Skeletal muscle tissue (tissue), 4 donors: ENCODE data around the gene PRAMEF18. TPM values are rescaled to one million over a fixed set of nuclear protein-coding genes. Genes with fewer than 3 reads are reported as not detected.
"Not testable (repeated sequence)": the region's sequence is repeated elsewhere in the genome, so short reads cannot be mapped to it uniquely, and the experiment has no call there.

Experiments
- H3K27ac ChIP-seq: one replicate; pipeline ENCODE4 v1.7.0; 2013; ENCODE audit warnings: mild to moderate bottlenecking, low read depth, low read length, inconsistent platforms
- H3K27me3 ChIP-seq, 3 donors: one replicate each; pipeline ENCODE4 v1.7.0; 2013; ENCODE audit warnings: low read length in 3 of 3; ENCODE audit not compliant: control insufficient read depth in 3 of 3, insufficient read depth in 3 of 3
- H3K36me3 ChIP-seq, 3 donors: one replicate each; pipeline ENCODE4 v1.7.0; 2013; ENCODE audit warnings: low read length in 3 of 3; ENCODE audit not compliant: control insufficient read depth in 3 of 3, insufficient read depth in 3 of 3
- H3K4me1 ChIP-seq, 3 donors: one replicate each; pipeline ENCODE4 v1.7.0; 2013; ENCODE audit warnings: low read length in 3 of 3, mild to moderate bottlenecking in 3 of 3; ENCODE audit not compliant: control insufficient read depth in 3 of 3, insufficient read depth in 3 of 3
- H3K4me3 ChIP-seq, 3 donors: one replicate each; pipeline ENCODE4 v1.7.0; 2013; ENCODE audit warnings: low read length in 3 of 3
- H3K9ac ChIP-seq, 3 donors: one replicate each; pipeline ENCODE4 v1.7.0; 2013; ENCODE audit warnings: low read length in 3 of 3, mild to moderate bottlenecking in 3 of 3, moderate library complexity in 2 of 3, low read depth in 1 of 3
- H3K9me3 ChIP-seq, 3 donors: one replicate each; pipeline ENCODE4 v1.7.0; 2013; ENCODE audit warnings: low read length in 3 of 3; ENCODE audit not compliant: control insufficient read depth in 3 of 3
- total RNA-seq: library from RNA; depleted of rRNA; stranded (reverse); fragments of >200 nt; gene quantifications from one replicate; pipeline ENCODE4 v1.2.3, GENCODE V29; 2014
- donor health status: Osteomylitis.

Gene PRAMEF18
- total RNA-seq, 1 donor from 2014 or later = not detected

DNA sequence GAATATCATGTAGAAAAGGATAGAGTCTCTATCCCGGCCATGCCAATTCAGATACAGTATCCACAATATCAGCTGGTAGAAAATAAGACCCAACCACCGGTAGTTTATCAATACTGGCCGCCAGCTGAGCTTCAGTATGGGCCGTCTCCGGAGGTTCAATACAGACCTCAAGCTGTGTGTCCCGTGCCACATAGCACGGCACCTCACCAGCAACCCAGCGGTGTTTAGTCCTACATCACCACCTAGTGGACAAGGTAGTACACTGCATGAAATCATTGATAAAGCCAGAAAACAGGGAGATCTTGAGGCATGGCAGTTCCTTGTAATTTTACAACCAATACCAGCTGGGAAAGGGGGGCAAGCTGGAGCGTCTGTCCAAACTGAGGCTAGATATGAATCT lies 17.2 kb downstream of the PRAMEF18 start:
- H3K36me3 ChIP-seq, H3K9me3 ChIP-seq, H3K4me3 ChIP-seq, H3K27me3 ChIP-seq, H3K27ac ChIP-seq, H3K9ac ChIP-seq, H3K4me1 ChIP-seq: not testable (repeated sequence)

DNA sequence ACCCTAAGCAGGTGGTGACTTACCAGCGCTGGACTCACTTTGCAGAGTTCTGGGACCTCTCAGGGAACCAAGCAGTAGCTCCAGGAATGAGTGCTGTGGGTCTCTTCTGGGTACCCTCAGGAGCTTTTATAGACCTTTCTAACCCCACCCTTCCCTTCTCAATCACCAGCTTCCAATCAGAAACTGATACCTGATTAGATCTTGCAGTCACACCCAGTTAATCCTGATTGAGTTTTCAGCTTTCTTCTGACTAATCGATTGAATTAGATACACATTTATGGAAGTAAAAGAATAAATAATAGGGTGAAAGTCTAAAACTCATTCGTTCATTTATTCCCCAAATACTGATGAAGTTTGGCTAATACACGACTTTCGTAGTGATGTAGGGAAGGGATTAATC lies 24.6 kb downstream of the PRAMEF18 start, which contains the start of gene PRAMEF13:
Gene PRAMEF13, minus strand, starts transcription at position 101 of the 400 bp plus-strand sequence. CDS start 1,820 bp downstream, outside the sequence.
- not testable (repeated sequence) for H3K9ac ChIP-seq, H3K9me3 ChIP-seq, H3K27me3 ChIP-seq, H3K4me3 ChIP-seq, H3K4me1 ChIP-seq, H3K36me3 ChIP-seq, H3K27ac ChIP-seq

Other genes starting within 250 kb of the PRAMEF18 start
- not detected for gene PRAMEF27, start 169.6 kb downstream of the PRAMEF18 start, total RNA-seq
- gene HNRNPCL3, start 165.4 kb downstream of the PRAMEF18 start, total RNA-seq = not detected
- not detected for gene PRAMEF25, start 155.4 kb downstream of the PRAMEF18 start, total RNA-seq
- gene HNRNPCL2, start 109.3 kb downstream of the PRAMEF18 start, total RNA-seq = not detected
- gene PRAMEF26, start 70.1 kb downstream of the PRAMEF18 start, total RNA-seq = not detected
- not detected for gene HNRNPCL4, start 60.5 kb downstream of the PRAMEF18 start, total RNA-seq
- gene PRAMEF9, start 54.3 kb downstream of the PRAMEF18 start, total RNA-seq = not detected
- not detected for gene PRAMEF13, start 24.7 kb downstream of the PRAMEF18 start, total RNA-seq
- gene PRAMEF5, start 28.0 kb upstream of the PRAMEF18 start, total RNA-seq = not detected
- not detected for gene PRAMEF8, start 59.0 kb upstream of the PRAMEF18 start, total RNA-seq
- not detected for gene PRAMEF33, start 77.4 kb upstream of the PRAMEF18 start, total RNA-seq
- not detected for gene PRAMEF15, start 89.4 kb upstream of the PRAMEF18 start, total RNA-seq
- not detected for gene PRAMEF14, start 121.0 kb upstream of the PRAMEF18 start, total RNA-seq
- gene PRAMEF19, start 145.8 kb upstream of the PRAMEF18 start, total RNA-seq = not detected
- not detected for gene PRAMEF17, start 163.5 kb upstream of the PRAMEF18 start, total RNA-seq
- not detected for gene PRAMEF20, start 184.3 kb upstream of the PRAMEF18 start, total RNA-seq